HUES6 (cell line): ENCODE measurements around the gene HOXA2.

Experiments
- H3K27ac ChIP-seq: 2 replicates; pipeline ENCODE4 v1.7.0; 2013; ENCODE audit warnings: low read depth, mild to moderate bottlenecking, low read length, inconsistent platforms
- H3K27me3 ChIP-seq: 2 replicates; pipeline ENCODE4 v1.6.1; 2013; ENCODE audit warnings: low read length; ENCODE audit not compliant: control insufficient read depth, insufficient read depth
- H3K36me3 ChIP-seq: 2 replicates; pipeline ENCODE4 v1.6.1; 2013; ENCODE audit warnings: low read length; ENCODE audit not compliant: control insufficient read depth, insufficient read depth
- H3K4me1 ChIP-seq: 2 replicates; pipeline ENCODE4 v1.6.1; 2013; ENCODE audit warnings: low read length; ENCODE audit not compliant: control insufficient read depth, insufficient read depth
- H3K4me3 ChIP-seq: 2 replicates; pipeline ENCODE4 v1.5.1; 2013; ENCODE audit warnings: low read depth, low read length
- H3K9ac ChIP-seq: one replicate; pipeline ENCODE4 v1.6.1; 2013; ENCODE audit warnings: mild to moderate bottlenecking, low read length
- H3K9me3 ChIP-seq: 2 replicates; pipeline ENCODE4 v1.6.1; 2013; ENCODE audit warnings: low read depth, low read length; ENCODE audit not compliant: control insufficient read depth, insufficient read depth

Gene HOXA2

DNA sequence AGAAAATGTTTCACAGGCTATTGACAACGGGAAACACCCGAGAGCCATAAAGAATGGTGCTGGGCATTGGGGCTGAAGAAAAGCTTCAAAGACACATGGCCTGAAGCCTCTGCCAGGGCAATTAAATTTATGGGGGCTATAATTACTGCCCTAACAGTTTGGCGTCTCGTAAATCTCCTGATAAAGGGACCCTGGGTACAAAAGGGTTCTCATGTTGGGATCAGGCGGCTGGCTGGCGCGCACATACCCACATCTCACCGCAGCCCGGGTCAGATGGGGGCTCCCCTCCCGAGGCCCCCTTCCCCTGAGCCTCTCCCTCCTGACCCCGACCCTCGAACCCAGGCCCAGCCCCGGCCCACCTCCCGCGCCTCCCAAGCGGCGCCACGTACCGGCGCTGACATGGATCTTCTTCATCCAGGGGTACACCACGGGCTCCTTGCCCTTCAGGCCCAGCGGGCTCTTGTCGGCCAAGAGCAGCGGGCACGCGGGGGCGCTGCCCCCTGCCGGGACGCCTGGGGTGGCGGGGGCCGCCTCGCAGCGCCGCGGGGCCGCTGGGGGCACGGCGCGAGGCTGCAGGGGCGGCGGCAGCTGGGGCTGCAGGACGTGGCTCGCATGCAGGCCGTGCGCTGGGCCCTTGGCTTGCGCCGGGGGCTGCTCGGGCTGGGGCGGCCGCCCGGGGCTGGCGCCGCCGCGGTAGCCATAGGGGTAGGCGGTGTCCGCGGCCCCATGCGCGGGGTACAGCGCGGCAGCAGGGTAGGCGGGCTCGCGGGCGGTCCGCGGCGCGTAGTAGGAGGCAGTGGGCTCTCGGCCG lies 27.5 kb upstream of the HOXA2 start:
- peak overlapping the region; percentile 13 for H3K9ac ChIP-seq
- peaks cover 4% of the 10 kb centered on the region; the same call in 1 of the 2 replicates for H3K4me1 ChIP-seq
- no peaks in the 10 kb centered on the region for H3K36me3 ChIP-seq
- no peaks in the 10 kb centered on the region for H3K9me3 ChIP-seq
- peak overlapping the region; percentile 64 for H3K4me3 ChIP-seq
- no peak overlapping the region for H3K27ac ChIP-seq
- peaks cover 100% of the 10 kb centered on the region for H3K27me3 ChIP-seq

DNA sequence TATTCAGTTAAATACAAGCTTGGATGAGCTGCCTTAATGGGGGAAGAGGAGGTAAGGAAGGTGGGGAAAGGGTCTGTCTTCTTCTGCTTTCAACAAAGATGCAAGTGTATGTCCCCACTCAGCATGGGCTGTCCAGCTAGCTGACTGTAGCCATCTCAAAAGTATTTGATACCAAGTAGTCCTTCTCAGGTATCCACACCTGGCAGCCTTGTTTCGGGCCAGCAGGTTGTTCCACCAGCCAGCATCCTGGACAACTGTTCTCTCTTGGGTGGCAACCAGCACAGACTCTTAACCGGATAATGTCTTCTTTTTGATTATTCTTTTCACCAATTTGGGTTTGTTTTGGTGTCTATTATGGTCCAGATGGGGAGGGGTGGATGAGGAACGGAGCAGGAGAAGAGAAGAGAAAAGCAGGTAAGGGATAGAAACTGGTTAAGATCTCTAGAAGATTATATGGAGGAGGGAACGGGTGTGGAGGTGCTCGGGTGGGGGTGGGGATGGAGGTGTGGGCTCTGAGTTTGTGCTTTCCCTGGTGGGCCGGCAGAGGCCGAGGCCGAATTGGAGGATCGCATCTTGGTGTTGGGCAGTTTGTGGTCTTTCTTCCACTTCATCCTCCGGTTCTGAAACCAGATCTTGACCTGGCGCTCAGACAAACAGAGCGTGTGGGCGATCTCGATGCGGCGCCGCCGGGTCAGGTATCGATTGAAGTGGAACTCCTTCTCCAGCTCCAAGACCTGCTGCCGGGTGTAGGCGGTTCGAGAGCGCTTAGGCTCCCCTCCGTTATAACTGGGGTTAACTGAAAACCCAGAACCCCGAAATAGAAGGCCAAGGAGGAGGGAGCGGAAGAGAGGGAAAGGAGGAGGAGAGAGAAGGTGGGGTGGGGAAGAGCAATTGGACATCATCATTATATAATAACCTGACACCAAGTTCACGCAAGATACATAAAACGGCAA lies 26.6 kb upstream of the HOXA2 start:
- Histone ChIP-seq H3K27me3 (peaks cover 100% of the 10 kb centered on the region), H3K9me3 (no peaks in the 10 kb centered on the region), H3K27ac (no peak overlapping the region), H3K36me3 (no peaks in the 10 kb centered on the region), H3K9ac (no peak overlapping the region), H3K4me3 (no peak overlapping the region; the same call in 1 of the 2 replicates), H3K4me1 (peaks cover 4% of the 10 kb centered on the region; the same call in 1 of the 2 replicates)

GRCh38 chr7:27128034-27128433 lies 25.6 kb upstream of the HOXA2 start:
- Histone ChIP-seq H3K27me3 (peaks cover 100% of the 10 kb centered on the region), H3K9me3 (no peaks in the 10 kb centered on the region), H3K9ac (no peak overlapping the region), H3K4me1 (peaks cover 13% of the 10 kb centered on the region; the same call in 1 of the 2 replicates), H3K27ac (no peak overlapping the region), H3K36me3 (no peaks in the 10 kb centered on the region), H3K4me3 (no peak overlapping the region)

DNA sequence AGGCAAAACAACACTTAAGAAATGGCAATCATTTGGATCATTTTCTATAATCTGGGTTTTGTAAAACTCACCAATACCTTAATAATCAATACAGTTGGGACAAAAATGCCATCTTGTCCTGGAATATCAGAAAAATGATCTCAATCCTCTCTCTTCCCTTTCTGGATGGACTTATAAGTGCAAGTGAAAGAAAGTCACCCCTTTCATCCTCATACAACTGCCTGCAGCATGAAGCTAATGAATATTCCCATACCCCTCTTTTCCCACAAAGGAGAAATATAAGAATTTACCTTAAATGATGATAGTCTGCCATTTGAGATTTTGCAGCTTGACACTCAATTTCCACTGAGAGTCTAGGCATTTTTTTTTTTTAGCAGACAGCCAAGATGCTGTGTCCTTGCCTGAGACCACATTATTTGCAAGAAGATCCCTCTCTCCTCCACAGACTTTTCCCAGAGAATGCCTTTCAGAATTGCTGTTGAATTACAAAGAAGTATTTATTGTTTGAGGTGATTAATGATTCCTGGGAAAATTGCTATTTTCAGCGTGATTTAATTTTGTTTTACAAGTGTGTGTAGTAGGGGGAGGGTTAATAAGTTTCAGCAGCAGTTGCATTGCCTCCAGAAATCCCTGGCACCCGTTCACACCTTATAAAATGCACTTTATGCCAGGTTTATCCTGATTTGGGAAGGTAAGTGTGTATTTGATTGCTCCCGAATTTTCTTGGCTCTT lies 24.3 kb upstream of the HOXA2 start:
- no peaks in the 10 kb centered on the region for H3K36me3 ChIP-seq
- H3K4me1 ChIP-seq, result peaks cover 21% of the 10 kb centered on the region; the same call in 1 of the 2 replicates
- H3K9ac ChIP-seq, result no peak overlapping the region
- no peak overlapping the region for H3K27ac ChIP-seq
- H3K9me3 ChIP-seq, result no peaks in the 10 kb centered on the region
- no peak overlapping the region for H3K4me3 ChIP-seq
- peaks cover 100% of the 10 kb centered on the region for H3K27me3 ChIP-seq

- peaks cover 100% of the 10 kb centered on the region for H3K27me3 ChIP-seq
- no peak overlapping the region for H3K27ac ChIP-seq
- no peaks in the 10 kb centered on the region for H3K9me3 ChIP-seq
Measured at GRCh38 chr7:27125986-27126394, 23.5 kb upstream of the HOXA2 start.

DNA sequence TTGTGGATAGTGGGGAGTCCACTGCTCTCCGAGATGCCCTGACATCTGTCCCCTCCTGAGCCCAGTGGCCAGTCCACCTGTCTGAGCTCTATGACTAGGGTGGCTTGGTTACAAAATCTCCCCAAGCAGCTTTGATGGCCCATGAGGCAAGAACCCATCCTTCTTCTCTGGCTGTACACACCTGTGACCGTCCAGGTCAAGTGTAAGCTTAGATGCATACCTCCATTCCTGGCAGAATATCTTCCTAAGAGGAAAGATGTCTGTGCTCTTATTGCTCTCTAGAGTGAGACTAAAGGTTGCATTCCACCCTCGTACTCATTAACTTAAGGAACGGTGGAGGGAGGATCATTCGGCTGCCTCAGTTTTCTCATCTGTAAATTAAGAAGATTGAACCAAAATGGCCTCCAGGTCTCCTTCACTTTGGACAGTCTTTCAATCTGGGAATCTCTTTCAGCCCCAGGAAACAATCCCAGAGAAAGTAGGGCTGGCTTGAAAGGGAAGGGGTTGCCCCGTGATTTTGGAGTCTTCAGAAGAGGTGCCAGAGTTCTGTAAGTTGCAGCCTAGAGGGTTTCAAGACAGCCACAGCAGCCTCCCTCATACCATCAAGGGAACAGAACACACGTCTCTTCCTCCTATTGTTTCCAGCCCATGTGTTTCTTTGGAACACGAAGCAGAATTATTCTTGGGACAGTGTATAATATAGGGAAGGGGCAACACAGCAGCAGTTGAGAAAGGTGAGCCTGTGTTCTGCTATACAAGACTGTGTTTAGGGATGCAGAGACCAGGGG lies 22.6 kb upstream of the HOXA2 start:
- H3K4me3 ChIP-seq, result no peak overlapping the region
- H3K4me1 ChIP-seq, result peaks cover 17% of the 10 kb centered on the region; the same call in 1 of the 2 replicates
- peak overlapping the region; percentile 13 for H3K9ac ChIP-seq
- no peaks in the 10 kb centered on the region for H3K9me3 ChIP-seq
- peaks cover 100% of the 10 kb centered on the region for H3K27me3 ChIP-seq
- no peak overlapping the region for H3K27ac ChIP-seq
- no peaks in the 10 kb centered on the region for H3K36me3 ChIP-seq

More at GRCh38 chr7:27125986-27126394, 23.5 kb upstream of the HOXA2 start:
- H3K4me3 ChIP-seq, result no peak overlapping the region
- H3K4me1 ChIP-seq, result peaks cover 17% of the 10 kb centered on the region; the same call in 1 of the 2 replicates
- no peaks in the 10 kb centered on the region for H3K36me3 ChIP-seq
- H3K9ac ChIP-seq, result no peak overlapping the region

GRCh38 chr7:27124096-27124901 lies 21.8 kb upstream of the HOXA2 start:
- H3K27ac ChIP-seq, result no peak overlapping the region
- H3K36me3 ChIP-seq, result no peaks in the 10 kb centered on the region
- H3K9me3 ChIP-seq, result no peaks in the 10 kb centered on the region
- H3K4me3 ChIP-seq, result peak overlapping the region; percentile 18; the same call in 1 of the 2 replicates
- H3K9ac ChIP-seq, result peak overlapping the region; percentile 13
- peaks cover 100% of the 10 kb centered on the region for H3K27me3 ChIP-seq
- peaks cover 17% of the 10 kb centered on the region; the same call in 1 of the 2 replicates for H3K4me1 ChIP-seq

DNA sequence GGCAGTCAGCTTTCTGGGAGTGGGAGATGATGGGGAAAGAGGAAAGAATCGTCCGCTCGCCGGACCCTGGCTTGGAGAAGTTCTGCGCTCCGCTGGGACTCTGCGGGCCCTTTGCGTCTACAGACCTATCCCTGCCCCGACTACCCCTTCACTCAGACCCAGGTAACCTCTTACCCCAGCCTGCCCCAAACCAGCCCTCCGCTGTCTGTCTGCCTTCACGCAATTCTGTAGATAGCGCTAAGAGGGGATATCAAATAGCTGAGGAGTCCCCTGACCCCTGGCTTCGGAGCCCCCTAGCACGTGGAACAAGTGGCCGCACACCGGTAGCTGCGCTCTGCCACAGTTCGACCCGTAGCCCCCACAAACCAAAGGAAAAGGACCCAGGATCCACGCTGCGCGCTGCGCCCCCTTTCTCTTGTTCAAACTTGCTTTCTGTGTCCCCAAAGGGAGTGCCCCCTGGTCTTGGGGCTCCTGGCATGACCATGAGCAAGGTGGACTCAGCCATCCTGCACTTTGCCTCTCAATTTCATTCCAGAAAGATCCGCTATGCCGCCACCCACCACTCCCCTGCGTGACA lies 21.1 kb upstream of the HOXA2 start:
- Histone ChIP-seq H3K4me1 (peaks cover 17% of the 10 kb centered on the region; the same call in 1 of the 2 replicates), H3K4me3 (peak overlapping the region; percentile 2; the same call in 1 of the 2 replicates), H3K36me3 (no peaks in the 10 kb centered on the region), H3K9ac (peak overlapping the region; percentile 45), H3K27me3 (peaks cover 100% of the 10 kb centered on the region), H3K9me3 (no peaks in the 10 kb centered on the region), H3K27ac (no peak overlapping the region)

DNA sequence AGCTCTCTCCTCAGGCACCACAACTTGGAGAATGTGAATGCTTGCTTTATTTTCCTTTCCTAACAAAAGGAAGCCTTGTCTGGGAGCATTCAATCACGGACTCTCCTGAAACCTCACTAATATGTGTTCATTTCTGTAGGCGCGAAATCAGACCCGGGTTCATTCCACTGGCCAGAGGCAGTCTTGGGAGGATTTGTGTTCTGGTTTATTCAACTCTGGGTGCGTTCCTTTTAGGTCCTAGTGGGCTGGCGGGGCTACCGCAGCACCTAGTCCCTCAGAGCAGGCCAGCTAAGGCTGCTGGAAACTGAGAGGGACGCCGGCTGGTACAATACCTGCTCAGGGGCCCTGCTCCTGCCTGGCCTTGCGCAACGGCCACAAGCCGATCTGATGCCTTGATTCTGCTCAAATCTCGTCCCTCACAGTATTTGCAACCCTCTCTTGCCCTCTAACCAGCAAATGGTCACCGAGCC lies 20.6 kb upstream of the HOXA2 start:
- Histone ChIP-seq H3K4me1 (peaks cover 18% of the 10 kb centered on the region; the same call in 1 of the 2 replicates), H3K36me3 (no peaks in the 10 kb centered on the region), H3K9me3 (no peaks in the 10 kb centered on the region), H3K27me3 (peaks cover 100% of the 10 kb centered on the region), H3K27ac (no peak overlapping the region), H3K9ac (peak overlapping the region; percentile 45), H3K4me3 (peak overlapping the region; percentile 2; the same call in 1 of the 2 replicates)
